HPDE6-E6E7 (cell line): Measurements from ENCODE around the gene LIMD2.
A peak's percentile ranks its signal among the peaks of the same experiment; 100 is the strongest.
"Not testable (repeated sequence)": the region's sequence is repeated elsewhere in the genome, so short reads cannot be mapped to it uniquely, and the experiment has no call there.

ENCODE experiments used
- DNase-seq: peaks from one replicate; pipeline ENCODE4 v3.0.0; 2011; ENCODE audit warnings: missing footprints; ENCODE audit errors: extremely low spot score

Gene LIMD2

GRCh38 chr17:63699638-63700527, at the start of gene LIMD2:
Gene LIMD2, minus strand, starts transcription at chr17:63700125. Its CDS starts 827 bp downstream, at chr17:63699298.
- peak; percentile 38 for DNase-seq

- DNase-seq = peak; percentile 96
These were observed 41.7 kb upstream of the LIMD2 start, which contains the start of gene STRADA for GRCh38 chr17:63741408-63742173. Gene STRADA, minus strand, starts transcription at chr17:63741799. Its CDS starts 13,430 bp downstream, at chr17:63728369.

GRCh38 chr17:63741143-63741407, 41.1 kb upstream of the LIMD2 start:
- peak; percentile 28 for DNase-seq

- DNase-seq = no peak
These were observed 40.7 kb upstream of the LIMD2 start for GRCh38 chr17:63740464-63741142.

- DNase-seq = no peak
These were observed 35.8 kb upstream of the LIMD2 start for GRCh38 chr17:63735691-63736090.

GRCh38 chr17:63722403-63722802, 22.5 kb upstream of the LIMD2 start:
- no peak for DNase-seq

- DNase-seq = not testable (repeated sequence)
These were observed 20.3 kb upstream of the LIMD2 start for GRCh38 chr17:63720194-63720593.

- DNase-seq = no peak
These were observed 19.1 kb upstream of the LIMD2 start for GRCh38 chr17:63718988-63719387.

GRCh38 chr17:63716426-63716825, 16.5 kb upstream of the LIMD2 start:
- DNase-seq = no peak

GRCh38 chr17:63714550-63715277, 14.8 kb upstream of the LIMD2 start:
- no peak for DNase-seq

GRCh38 chr17:63709110-63709509, 9.2 kb upstream of the LIMD2 start:
- no peak for DNase-seq

- no peak for DNase-seq
These were observed 7.2 kb upstream of the LIMD2 start for GRCh38 chr17:63707151-63707550.

- no peak for DNase-seq
These were observed 6.6 kb upstream of the LIMD2 start for GRCh38 chr17:63706336-63707082.

GRCh38 chr17:63705657-63706056, 5.7 kb upstream of the LIMD2 start:
- DNase-seq = no peak

GRCh38 chr17:63704836-63705235, 4.9 kb upstream of the LIMD2 start:
- no peak for DNase-seq

GRCh38 chr17:63704259-63704576, 4.3 kb upstream of the LIMD2 start:
- DNase-seq = no peak

GRCh38 chr17:63703556-63704258, 3.8 kb upstream of the LIMD2 start:
- DNase-seq = no peak

GRCh38 chr17:63703029-63703428, 3.1 kb upstream of the LIMD2 start:
- DNase-seq = no peak

GRCh38 chr17:63702721-63703015, 2.7 kb upstream of the LIMD2 start:
- no peak for DNase-seq

- DNase-seq = peak; percentile 42
These were observed 2.2 kb upstream of the LIMD2 start for GRCh38 chr17:63701868-63702720.
